Gastrocnemius medialis (tissue), 4 donors: Measurements from ENCODE around the gene ANKS1B. TPM values are rescaled to one million over a fixed set of nuclear protein-coding genes. Genes with fewer than 3 reads are reported as not detected.

Experiments used
- ATAC-seq, 2 donors: fragments of 150-250 bp; one replicate each; pipeline ENCODE4 v1.9.1; 2016
- DNase-seq, 2 donors: peaks; one replicate each; pipeline ENCODE4 v3.0.0-alpha.2; 2019
- H3K27ac ChIP-seq, 4 donors: fragments of 200-600 bp; sonication (generic); 1 replicate in 1 of 4; 2 replicates in 3 of 4; pipeline ENCODE4 v1.5.1; 2016 to 2018; ENCODE audit warnings: mild to moderate bottlenecking in 2 of 4, moderate library complexity in 1 of 4
- H3K27me3 ChIP-seq, 3 donors: fragments of 200-600 bp; sonication (generic) in 2 of 3; 1 replicate in 1 of 3; 2 replicates in 2 of 3; pipeline versions ENCODE4 v1.5.1 to v1.6.0; 2016 to 2019; ENCODE audit warnings: mild to moderate bottlenecking in 1 of 3, moderate library complexity in 1 of 3
- H3K36me3 ChIP-seq, 2 donors: fragments of 200-600 bp; sonication (generic) in 1 of 2; one replicate each; pipeline ENCODE4 v1.5.1; 2017 to 2018
- H3K4me1 ChIP-seq, 2 donors: fragments of 200-600 bp; sonication (generic) in 1 of 2; one replicate each; pipeline ENCODE4 v1.5.1; 2016 to 2017; ENCODE audit warnings: mild to moderate bottlenecking in 2 of 2
- H3K4me3 ChIP-seq, 4 donors: fragments of 200-600 bp; sonication (generic) in 3 of 4; 1 replicate in 1 of 4; 2 replicates in 3 of 4; pipeline ENCODE4 v1.5.1; 2016 to 2019; ENCODE audit warnings: mild to moderate bottlenecking in 2 of 4
- H3K9me3 ChIP-seq, 3 donors: fragments of 200-600 bp; sonication (generic) in 2 of 3; 1 replicate in 1 of 3; 2 replicates in 2 of 3; pipeline ENCODE4 v1.5.1; 2016 to 2019
- CTCF ChIP-seq, 5 experiments: fragments of 450-650 bp in 3 of 5; fragments of 200-600 bp in 2 of 5; sonication (generic) in 2 of 5; IDR thresholded peaks in 4 of 5; conservative IDR thresholded peaks in 1 of 5; 1 replicate in 4 of 5; 2 replicates in 1 of 5; pipeline ENCODE4 v1.5.1; 2016 to 2019; ENCODE audit warnings: antibody characterized with exemption in 5 of 5, mild to moderate bottlenecking in 3 of 5, moderate library complexity in 3 of 5
- POLR2A ChIP-seq, 2 donors: fragments of 450-650 bp; IDR thresholded peaks; one replicate each; pipeline ENCODE4 v1.6.1; 2017; ENCODE audit warnings: antibody characterized with exemption in 2 of 2, mild to moderate bottlenecking in 2 of 2, moderate library complexity in 2 of 2
- in situ Hi-C, 4 donors: fragments of 200-750 bp; cut with MboI; loops; one replicate each; pipeline versions ENCODE4 v1.15.0 to v1.8.0; 2017; ENCODE audit warnings: low sequenced_read_pairs in 4 of 4
- intact Hi-C: fragments of 100-400 bp; cut with DNase I; formaldehyde crosslinking; loops from one replicate; pipeline ENCODE4 v1.15.1; 2023; ENCODE audit warnings: low total_unique reads
- total RNA-seq, 4 donors: library from RNA; depleted of rRNA; stranded (reverse); fragments of >200 nt; gene quantifications; one replicate each; pipeline versions ENCODE4 v1.1.0 to v1.2.3, GENCODE V29; 2016

Gene ANKS1B
- total RNA-seq, 4 donors from 2014 or later = 3.9 to 14.5 (median 5.7) TPM

DNA sequence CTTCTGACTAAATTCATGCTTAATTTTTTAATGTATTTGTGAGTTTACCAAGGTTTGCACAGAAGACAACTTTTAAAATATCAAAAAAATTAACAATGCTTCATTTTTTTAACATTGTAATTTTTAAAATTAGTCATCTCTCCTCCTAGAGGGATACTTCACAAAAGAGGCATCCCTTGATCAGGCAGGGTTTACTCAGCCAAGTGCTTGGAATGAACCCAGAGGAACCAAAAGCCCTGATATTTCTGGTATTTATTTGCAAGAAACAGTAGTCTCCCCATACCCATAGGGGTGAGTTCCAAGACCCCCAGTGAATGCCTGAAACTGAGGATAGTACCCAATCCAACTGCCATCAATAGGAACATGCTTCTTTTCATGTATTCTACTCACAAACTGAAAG is 284.7 kb downstream of the ANKS1B start:
- no peak for TF ChIP-seq POLR2A (IDR thresholded peaks at IDR 0.05)
- no peak for TF ChIP-seq CTCF (IDR thresholded peaks at IDR 0.05 in 4 of 5, conservative IDR thresholded peaks at IDR 0.05 in 1 of 5)
- Histone ChIP-seq H3K27ac (no peak overlapping the region), H3K36me3 (no peaks in the 10 kb centered on the region), H3K27me3 (no peaks in the 10 kb centered on the region), H3K9me3 (no peaks in the 10 kb centered on the region), H3K4me3 (no peak overlapping the region), H3K4me1 (no peaks in the 10 kb centered on the region)
- intact Hi-C loops = no loop called here
- in situ Hi-C loops = no loop called here
- DNase-seq (no peak), ATAC-seq (no peak)

GRCh38 chr12:99695050-99695449 is 289.7 kb downstream of the ANKS1B start:
- ATAC-seq = no peak
- no peak overlapping the region for H3K4me3 ChIP-seq
- intact Hi-C loops (no loop called here), in situ Hi-C loops (no loop called here)
- TF ChIP-seq CTCF (IDR thresholded peaks at IDR 0.05 in 4 of 5, conservative IDR thresholded peaks at IDR 0.05 in 1 of 5) = no peak
- TF ChIP-seq POLR2A (IDR thresholded peaks at IDR 0.05) = no peak
- H3K36me3 ChIP-seq = no peaks in the 10 kb centered on the region
- no peaks in the 10 kb centered on the region for H3K27me3 ChIP-seq
- no peak for DNase-seq
- no peaks in the 10 kb centered on the region for H3K4me1 ChIP-seq
- no peaks in the 10 kb centered on the region for H3K9me3 ChIP-seq
- H3K27ac ChIP-seq = no peak overlapping the region

DNA sequence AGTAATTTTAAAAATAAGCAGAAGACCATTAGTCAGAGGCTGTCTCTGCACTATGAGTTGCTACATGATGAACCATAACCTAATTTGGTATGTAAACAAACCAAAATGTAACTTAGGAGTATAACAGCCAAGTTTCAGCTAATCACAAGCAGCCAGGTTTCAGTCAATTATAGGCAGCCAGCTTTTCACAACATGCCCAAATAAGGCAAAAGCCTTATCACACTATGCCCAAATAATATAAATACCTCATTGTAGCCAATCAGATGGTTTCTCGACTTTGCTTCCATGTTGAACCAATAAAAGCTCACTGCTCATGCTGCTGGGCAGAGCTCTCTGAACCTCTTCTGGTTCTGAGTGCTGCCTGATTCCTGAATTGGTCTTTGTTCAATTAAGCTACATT is 298.6 kb downstream of the ANKS1B start:
- ATAC-seq = no peak
- no peaks in the 10 kb centered on the region for H3K36me3 ChIP-seq
- no peak overlapping the region for H3K4me3 ChIP-seq
- DNase-seq = no peak
- intact Hi-C loops (no loop called here), in situ Hi-C loops (no loop called here)
- H3K9me3 ChIP-seq = peaks cover 0 to 4% (median 0%) of the 10 kb centered on the region in 3 donors
- TF ChIP-seq CTCF (IDR thresholded peaks at IDR 0.05 in 4 of 5, conservative IDR thresholded peaks at IDR 0.05 in 1 of 5) (no peak), POLR2A (IDR thresholded peaks at IDR 0.05) (no peak)
- no peaks in the 10 kb centered on the region for H3K27me3 ChIP-seq
- H3K27ac ChIP-seq = no peak overlapping the region
- no peaks in the 10 kb centered on the region for H3K4me1 ChIP-seq

DNA sequence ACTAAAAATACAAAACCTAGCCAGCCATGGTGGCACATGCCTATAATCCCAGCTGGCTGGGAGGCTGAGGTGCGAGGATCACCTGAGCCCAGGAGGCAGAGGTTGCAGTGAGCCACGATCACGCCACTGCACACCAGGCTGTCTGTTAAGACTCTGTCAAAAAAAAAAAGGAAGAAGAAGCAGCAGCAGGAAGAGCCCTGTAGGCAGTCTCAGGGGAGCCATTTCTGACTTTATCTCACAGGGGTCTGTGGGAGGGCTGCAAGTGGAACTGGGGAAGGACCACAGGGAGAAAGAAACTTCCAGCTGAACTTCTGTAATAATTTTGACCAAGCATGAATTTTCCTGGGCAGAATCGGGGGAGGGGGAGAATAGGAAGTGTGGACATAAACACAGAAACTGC is 304.5 kb downstream of the ANKS1B start:
- H3K27me3 ChIP-seq = no peaks in the 10 kb centered on the region
- H3K4me3 ChIP-seq = no peak overlapping the region
- no peak overlapping the region for H3K27ac ChIP-seq
- no peak for TF ChIP-seq CTCF (IDR thresholded peaks at IDR 0.05 in 4 of 5, conservative IDR thresholded peaks at IDR 0.05 in 1 of 5)
- no peak for TF ChIP-seq POLR2A (IDR thresholded peaks at IDR 0.05)
- intact Hi-C loops (no loop called here), in situ Hi-C loops (no loop called here)
- ATAC-seq = no peak
- H3K4me1 ChIP-seq = no peaks in the 10 kb centered on the region
- no peaks in the 10 kb centered on the region for H3K36me3 ChIP-seq
- no peaks in the 10 kb centered on the region for H3K9me3 ChIP-seq
- DNase-seq = no peak

DNA sequence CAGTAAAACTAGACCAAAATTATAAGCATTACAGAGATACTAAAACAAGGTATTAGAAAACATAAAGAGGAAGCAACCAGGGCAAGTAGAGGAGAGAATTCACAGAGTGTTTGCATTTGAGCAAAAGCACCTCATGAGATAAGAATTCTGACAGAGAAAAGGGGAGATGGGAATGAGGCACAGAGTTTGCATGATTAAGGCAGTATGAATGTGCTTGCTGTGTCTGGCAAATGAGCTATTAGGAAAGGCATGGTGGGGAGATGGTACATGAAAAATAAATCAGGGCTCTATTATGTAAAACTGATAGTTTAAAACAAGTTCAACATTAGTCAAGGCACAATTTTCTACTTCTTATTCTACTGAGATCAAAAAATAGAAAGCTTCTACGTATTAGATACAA is 314.1 kb downstream of the ANKS1B start:
- TF ChIP-seq POLR2A (IDR thresholded peaks at IDR 0.05) = no peak
- in situ Hi-C loops (loop anchor here in 1 of 4 donors (25.0 kb wide), 1 partner anchor 633 kb away; no protein-coding TSS in a partner anchor), intact Hi-C loops (no loop called here)
- Histone ChIP-seq H3K4me1 (no peaks in the 10 kb centered on the region), H3K4me3 (no peak overlapping the region), H3K36me3 (no peaks in the 10 kb centered on the region), H3K27me3 (no peaks in the 10 kb centered on the region), H3K9me3 (no peaks in the 10 kb centered on the region), H3K27ac (no peak overlapping the region)
- no peak for ATAC-seq
- DNase-seq = no peak
